ENCODE results near the gene BUD23. TPM values are rescaled to one million over a fixed set of nuclear protein-coding genes. Genes with fewer than 3 reads are reported as not detected.

Gene BUD23
- total RNA-seq, 1 experiment from 2014 or later = 78.1 TPM

DNA sequence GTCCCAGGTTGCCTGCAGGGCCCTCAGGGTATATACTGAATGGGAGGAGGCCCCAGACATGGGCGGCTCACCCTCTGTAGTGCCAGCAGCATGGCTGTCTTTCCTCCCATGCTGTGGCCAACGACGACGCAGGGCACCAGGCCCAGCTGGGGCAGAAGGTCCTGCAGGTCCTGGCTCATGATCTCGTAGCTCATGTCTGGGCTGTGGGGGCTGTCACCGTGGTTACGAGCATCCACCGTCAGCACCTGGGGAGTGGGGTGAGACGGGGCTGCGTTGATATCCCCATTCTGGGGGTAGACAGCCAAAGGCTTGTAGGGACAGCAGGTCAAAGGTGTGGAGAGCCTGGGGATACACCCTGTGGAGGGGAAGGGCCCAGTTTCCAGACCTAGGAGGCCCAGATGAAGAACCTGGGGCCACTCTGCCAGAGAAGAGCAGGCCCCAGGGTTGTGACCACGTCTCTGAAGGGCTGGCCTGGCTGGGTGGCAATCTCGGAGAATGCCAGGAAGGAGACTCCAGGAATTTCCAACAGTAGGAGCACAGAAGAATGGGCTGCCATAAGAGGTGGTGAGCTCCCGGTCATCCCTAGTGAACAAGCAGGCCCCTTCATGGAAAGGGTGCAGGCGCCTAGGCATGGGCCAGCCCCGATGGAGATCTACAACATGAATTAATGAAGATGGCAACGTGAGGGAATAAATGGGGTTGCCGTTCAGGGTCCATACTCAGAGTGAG lies 54.3 kb downstream of the BUD23 start:
- H3K27me3 ChIP-seq (ENCODE audit: insufficient read depth, low read length) = no peaks in the 10 kb centered on the region; the same call in 1 of the 2 replicates
- H3K79me2 ChIP-seq (ENCODE audit: insufficient read depth, low read length) = no peaks in the 10 kb centered on the region
- no peak for DNase-seq
- TF ChIP-seq, protein P1, sequence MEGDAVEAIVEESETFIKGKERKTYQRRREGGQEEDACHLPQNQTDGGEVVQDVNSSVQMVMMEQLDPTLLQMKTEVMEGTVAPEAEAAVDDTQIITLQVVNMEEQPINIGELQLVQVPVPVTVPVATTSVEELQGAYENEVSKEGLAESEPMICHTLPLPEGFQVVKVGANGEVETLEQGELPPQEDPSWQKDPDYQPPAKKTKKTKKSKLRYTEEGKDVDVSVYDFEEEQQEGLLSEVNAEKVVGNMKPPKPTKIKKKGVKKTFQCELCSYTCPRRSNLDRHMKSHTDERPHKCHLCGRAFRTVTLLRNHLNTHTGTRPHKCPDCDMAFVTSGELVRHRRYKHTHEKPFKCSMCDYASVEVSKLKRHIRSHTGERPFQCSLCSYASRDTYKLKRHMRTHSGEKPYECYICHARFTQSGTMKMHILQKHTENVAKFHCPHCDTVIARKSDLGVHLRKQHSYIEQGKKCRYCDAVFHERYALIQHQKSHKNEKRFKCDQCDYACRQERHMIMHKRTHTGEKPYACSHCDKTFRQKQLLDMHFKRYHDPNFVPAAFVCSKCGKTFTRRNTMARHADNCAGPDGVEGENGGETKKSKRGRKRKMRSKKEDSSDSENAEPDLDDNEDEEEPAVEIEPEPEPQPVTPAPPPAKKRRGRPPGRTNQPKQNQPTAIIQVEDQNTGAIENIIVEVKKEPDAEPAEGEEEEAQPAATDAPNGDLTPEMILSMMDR (conservative IDR thresholded peaks at IDR 0.05) = no peak
- H2BK15ac ChIP-seq (ENCODE audit: low read depth, low read length) = no peak overlapping the region
- peaks cover 23 to 39% of the 10 kb centered on the region in 2 experiments for H3K4me1 Mint-ChIP-seq
- H3T11ph ChIP-seq (ENCODE audit: low read length) = no peak overlapping the region
- H2AFZ ChIP-seq (ENCODE audit: low read length) = no peak overlapping the region
- H3K27me3 Mint-ChIP-seq (ENCODE audit: low read depth) = peaks cover 13% of the 10 kb centered on the region
- no peaks in the 10 kb centered on the region for H3K9me3 ChIP-seq (ENCODE audit: control insufficient read depth, low read depth, low read length)
- peak overlapping the region; percentile 54 for H3K4me2 ChIP-seq (ENCODE audit: insufficient read depth, insufficient read length, low read length)
- H3K23ac ChIP-seq (ENCODE audit: insufficient read length, low read depth, low read length) = no peak overlapping the region
- no peak overlapping the region for H3K9ac ChIP-seq (ENCODE audit: extremely low read depth, insufficient read length, low read length)
- WGBS (ENCODE audit: extremely low coverage, insufficient read length, low lambda C conversion rate) = no CpG with 5 or more reads among the region's 17 CpGs
- H3K9me3 Mint-ChIP-seq = peaks cover 0 to 2% of the 10 kb centered on the region in 2 experiments; a peak in 1 of 5 replicates
- H3K56ac ChIP-seq (ENCODE audit: insufficient read length, low read depth, low read length) = no peak overlapping the region
- H2BK12ac ChIP-seq (ENCODE audit: insufficient read length, low read depth, low read length) = no peak overlapping the region
- H2BK120ac ChIP-seq (ENCODE audit: low read depth, low read length, poor library complexity, severe bottlenecking) = no peak overlapping the region
- no peaks in the 10 kb centered on the region for H3K79me1 ChIP-seq (ENCODE audit: insufficient read depth, low read depth, low read length, poor library complexity, severe bottlenecking)
- peaks cover 6 to 23% (median 20%) of the 10 kb centered on the region in 3 experiments for H3K36me3 Mint-ChIP-seq (ENCODE audit: insufficient read depth in 1 of 3, low read depth in 3 of 3)
- H3K4me1 ChIP-seq (ENCODE audit: insufficient read depth, low read length) = peaks cover 6% of the 10 kb centered on the region; the same call in 1 of the 2 replicates
- no peaks in the 10 kb centered on the region for H4K20me1 ChIP-seq (ENCODE audit: control insufficient read depth, insufficient read depth, insufficient read length)
- no peak overlapping the region for H3K27ac ChIP-seq (ENCODE audit: insufficient read length, low read depth, low read length)
- H3K18ac ChIP-seq (ENCODE audit: insufficient read length, low read depth, low read length) = no peak overlapping the region
- H4K5ac ChIP-seq (ENCODE audit: insufficient read length, low read depth, low read length) = no peak overlapping the region
- peaks cover 10% of the 10 kb centered on the region for H3K23me2 ChIP-seq (ENCODE audit: insufficient read length, low read depth, low read length, poor library complexity, severe bottlenecking)
- H2BK20ac ChIP-seq (ENCODE audit: low read depth, low read length, poor library complexity, severe bottlenecking) = no peak overlapping the region
- no peak overlapping the region for H2BK5ac ChIP-seq (ENCODE audit: insufficient read length, low read length)
- H3K4me3 Mint-ChIP-seq = peak overlapping the region; percentile 93 to 96
- H3K27ac Mint-ChIP-seq = peak overlapping the region in 1 of 3 experiments; percentile 58; a peak in 1 of 7 replicates
- no peak overlapping the region for H3K4ac ChIP-seq (ENCODE audit: low read depth, low read length)
- no peak overlapping the region for H4K91ac ChIP-seq (ENCODE audit: insufficient read length, low read depth, low read length)
- H4K8ac ChIP-seq (replicated peaks; ENCODE audit: insufficient read length, low read depth, low read length) = no peak overlapping the region
- H3K14ac ChIP-seq (ENCODE audit: insufficient read depth, low read length) = no peak overlapping the region
- H2AK5ac ChIP-seq (ENCODE audit: insufficient read length, low read length) = no peak overlapping the region
